Inflammatory macrophage treated with lipopolysaccharide for 1 hour (primary cell): ENCODE measurements around the gene CAV1.
"Not testable (repeated sequence)": the region's sequence is repeated elsewhere in the genome, so short reads cannot be mapped to it uniquely, and the experiment has no call there.

Experiments used
- DNase-seq, 2 donors: peaks; one replicate each; pipeline ENCODE4 v3.0.0-alpha.2; 2020 to 2022

CAV1 gene, protein sequence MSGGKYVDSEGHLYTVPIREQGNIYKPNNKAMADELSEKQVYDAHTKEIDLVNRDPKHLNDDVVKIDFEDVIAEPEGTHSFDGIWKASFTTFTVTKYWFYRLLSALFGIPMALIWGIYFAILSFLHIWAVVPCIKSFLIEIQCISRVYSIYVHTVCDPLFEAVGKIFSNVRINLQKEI

DNA sequence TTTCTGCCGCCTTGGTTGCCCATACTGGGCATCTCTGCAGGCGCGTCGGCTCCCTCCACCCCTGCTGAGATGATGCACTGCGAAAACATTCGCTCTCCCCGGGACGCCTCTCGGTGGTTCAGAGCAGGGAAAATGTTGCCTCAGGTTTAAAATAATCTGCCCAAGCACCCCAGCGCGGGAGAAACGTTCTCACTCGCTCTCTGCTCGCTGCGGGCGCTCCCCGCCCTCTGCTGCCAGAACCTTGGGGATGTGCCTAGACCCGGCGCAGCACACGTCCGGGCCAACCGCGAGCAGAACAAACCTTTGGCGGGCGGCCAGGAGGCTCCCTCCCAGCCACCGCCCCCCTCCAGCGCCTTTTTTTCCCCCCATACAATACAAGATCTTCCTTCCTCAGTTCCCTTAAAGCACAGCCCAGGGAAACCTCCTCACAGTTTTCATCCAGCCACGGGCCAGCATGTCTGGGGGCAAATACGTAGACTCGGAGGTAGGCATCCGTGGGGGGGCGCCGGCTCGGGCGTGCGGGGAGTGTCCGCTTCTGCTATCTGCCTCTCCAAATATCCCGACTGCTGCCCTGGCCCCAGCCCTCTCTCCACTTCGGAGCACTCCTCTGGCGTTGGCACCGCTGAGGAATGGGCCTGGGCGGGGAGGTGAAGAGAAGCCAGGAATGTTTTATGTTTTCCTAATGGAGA lies at the start of gene CAV1:
TSS of gene CAV1 (plus strand) at position 428 of the 689 bp plus-strand sequence. CDS start at position 455, 27 bp downstream.
- no peak for DNase-seq

DNA sequence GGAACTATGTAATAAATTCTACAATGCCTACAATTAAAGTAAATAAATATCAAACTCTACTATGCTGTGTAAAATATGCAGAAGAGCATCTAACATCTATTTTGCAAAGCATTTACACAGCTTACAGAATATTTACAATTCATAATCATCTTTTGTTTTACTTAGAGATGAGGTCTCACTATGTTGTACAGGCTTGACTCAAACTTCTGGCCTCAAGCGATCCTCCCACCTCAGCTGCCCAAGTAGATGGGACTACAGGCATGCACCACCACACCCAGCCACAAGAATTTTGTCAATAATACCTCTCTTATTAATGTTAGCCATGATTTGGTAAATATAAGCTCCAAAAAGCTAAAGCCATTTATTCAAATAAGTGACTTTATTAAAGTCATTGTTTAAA lies 47.2 kb upstream of the CAV1 start:
- DNase-seq, result no peak

DNA sequence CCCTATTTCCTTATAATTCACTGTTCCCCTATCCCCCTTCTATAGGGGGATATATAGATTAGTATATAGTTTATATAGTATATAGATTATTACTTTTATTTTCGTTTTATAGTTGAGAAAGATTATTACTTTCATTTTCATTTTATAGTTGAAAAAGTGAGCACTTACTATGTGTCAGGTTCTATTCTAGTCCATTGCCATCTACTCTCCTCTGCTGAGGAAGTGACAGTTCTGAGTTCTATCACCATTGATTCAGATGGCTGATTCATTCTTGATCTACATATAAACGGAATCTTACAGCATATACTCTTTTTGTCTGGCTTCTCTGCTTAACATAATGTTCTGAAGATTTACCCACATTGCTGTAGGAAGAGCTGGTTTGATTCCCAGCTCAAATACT lies 46.0 kb upstream of the CAV1 start:
- no peak for DNase-seq

DNA sequence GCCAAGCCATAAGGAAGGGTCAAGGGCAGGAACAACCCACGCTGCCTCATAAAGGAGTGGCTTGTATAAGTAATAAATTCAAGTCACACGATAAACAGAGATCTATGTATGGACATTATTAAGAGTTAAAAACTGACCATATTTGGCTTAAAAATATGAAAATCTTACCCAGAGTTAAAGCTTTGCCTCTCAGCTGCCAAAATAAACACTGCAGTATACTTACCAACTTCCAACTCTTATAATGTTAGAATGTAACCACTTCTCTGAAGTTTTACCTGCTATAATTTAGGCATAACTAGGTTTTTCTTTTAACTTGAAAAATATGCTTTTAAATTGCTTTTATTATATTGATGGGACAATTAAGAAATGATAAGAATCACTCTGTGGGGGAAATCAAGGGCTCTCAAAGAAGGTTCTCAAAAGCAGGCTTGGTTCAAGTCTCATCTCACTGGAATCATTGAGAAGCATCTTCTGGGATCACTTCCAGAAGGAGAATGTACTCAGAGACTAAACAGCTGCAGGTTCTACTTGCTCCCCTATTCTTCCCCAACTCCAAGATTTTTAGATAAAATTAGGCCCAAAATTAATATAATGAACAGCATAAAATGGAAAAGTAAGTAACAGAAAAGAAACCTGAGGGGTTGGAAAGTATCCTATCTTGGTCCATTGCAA lies 41.4 kb upstream of the CAV1 start:
- DNase-seq, result no peak

DNA sequence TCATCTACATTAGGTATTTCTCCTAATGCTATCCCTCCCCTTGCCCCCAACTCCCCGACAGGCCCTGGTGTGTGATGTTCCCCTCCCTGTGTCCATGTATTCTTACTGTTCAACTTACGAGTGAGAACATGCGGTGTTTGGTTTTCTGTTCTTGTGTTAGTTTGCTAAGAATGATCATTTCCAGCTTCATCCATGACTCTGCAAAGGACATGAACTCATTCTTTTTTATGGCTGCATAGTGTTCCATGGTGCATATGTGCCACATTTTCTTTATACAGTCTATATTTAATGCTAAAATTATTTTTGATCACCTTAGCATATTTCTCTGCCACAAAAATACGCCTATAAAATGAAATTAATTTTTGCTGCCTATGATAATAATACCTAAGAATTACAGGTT lies 40.4 kb upstream of the CAV1 start:
- not testable (repeated sequence) for DNase-seq

DNA sequence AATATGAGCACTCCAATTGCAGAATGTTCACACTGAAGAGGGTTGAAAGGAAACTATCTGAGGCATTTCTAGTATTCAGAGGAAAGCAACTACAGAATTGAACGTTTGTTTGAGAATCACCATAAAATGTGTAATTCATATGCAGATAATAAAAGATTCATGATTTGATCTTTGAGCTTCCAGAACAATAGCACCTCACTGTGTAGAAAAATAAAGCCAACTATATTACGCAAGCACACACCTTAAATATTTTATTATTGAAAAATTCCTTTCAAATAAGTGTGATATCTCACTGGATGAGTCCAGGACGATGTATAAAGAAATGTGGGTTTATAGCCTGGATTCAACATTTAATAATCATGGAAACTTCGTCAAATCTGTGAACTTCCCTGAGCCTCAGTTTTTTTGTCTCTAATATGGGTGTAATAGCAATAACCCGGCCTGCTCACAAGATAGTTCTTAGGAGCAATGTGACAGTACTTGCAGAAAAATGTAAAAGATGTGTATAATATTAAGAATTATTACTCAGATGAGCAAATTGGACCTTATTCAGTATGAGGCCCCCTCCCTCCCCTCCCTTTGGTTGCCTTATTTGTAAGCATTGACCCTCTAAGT lies 36.8 kb upstream of the CAV1 start:
- no peak for DNase-seq

DNA sequence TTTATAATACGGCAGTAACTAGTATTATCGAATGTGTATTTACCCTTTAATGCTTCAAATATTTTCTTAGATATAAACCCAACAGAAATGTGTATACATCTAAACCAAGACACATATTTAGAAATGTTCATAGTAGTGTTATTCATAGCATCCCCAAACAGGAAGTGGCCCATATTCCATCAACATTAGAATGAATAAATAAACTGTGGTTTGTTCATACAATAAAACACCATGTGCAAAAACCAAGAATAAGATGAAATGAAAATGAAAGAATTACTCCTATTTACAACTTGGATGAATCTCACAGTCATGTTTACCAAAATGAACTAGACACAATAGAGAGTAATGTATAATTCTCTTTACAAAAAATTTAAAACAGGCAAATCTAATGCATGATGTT lies 34.5 kb upstream of the CAV1 start:
- DNase-seq, result no peak

DNA sequence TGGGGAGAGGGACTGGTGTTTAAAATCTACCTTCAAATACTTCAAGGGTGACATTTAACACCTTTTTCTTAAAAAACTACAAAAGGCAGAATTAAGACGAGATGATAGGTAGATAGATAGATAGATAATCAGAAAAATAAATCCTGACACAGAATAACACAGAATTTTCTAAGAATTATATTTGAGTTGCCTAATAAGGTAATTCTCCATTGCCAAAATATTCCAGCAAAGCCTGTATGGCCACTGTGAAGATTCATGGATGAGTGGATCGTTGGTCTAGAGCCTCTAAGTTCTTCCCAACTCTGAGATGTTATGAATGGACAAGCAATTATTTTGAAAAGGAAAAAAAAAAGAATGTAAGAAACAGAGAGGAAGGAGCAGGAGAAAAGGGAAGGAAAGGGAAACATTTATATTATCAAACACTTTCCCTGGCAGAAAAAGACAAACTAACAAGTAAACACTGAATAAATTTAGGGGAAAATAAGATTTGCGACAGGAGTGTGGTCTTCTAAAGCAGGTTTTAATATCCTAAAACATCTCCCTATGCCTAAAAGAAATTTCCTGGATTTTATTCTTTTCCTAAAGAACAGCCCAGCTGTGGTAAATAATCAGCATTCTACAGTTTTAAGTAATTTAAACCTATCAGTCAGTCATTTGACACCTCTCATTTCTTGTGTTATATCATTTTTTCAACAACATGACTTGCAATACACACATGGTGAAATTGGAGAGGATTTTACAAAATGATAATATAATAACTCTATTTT lies 32.8 kb upstream of the CAV1 start:
- no peak for DNase-seq

DNA sequence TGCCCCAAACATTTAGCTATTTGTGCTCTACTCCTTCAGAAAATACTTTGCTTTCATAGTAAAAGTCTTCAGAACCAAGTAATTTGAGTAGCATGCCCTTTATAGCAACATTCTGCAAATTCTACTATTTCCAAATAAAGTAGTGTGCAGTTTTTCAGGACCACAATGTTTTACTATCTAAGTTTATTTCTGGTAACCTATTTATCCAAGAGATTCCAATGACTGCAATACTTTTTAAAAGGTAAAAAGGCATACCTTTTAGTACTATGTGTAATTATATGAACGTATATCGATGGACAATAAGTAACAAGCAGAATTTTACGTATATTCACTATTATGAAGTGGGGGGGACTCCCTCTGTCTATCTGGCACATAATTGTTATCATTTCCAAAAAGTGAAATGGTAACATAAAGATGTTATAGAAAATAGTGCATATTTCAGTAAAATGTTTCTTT lies 32.2 kb upstream of the CAV1 start:
- DNase-seq, result no peak

DNA sequence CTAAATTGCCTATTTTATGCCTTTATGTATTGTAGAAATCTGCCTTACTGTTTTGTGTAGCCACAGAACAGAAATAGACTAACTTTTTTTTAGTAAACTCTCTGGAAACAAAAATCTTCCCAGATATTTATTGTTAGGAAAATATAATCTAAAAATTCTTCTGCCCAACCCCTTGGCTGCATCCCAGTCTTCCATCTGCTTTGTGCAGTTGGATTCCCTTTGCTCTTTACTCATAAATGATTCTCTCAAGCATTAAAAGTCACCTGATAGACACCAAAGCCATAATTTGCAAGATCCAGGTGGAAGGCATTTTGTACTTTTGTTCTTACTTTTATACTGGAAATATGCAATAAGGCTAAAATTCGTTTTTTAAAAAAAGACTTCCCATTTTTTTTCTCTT lies 31.4 kb upstream of the CAV1 start:
- no peak for DNase-seq

DNA sequence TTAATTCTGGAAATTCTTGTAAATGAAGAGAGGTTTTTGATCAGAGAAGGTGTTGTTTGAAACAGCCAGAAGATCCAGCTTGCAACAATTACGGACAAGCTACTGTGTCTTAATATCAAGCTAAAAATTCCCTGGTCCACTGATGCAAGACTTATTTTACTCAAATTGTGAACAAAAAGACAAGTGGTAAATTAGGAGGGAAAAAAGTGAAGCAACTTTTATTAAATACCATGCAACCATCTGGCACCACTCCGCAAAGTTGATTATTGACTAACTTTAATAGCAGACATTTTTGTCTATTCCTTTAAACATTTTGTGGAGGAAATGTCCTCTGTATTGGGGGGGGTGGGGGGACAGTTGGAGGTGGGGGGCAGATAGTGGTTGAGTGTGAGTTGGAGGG lies 30.4 kb upstream of the CAV1 start:
- no peak for DNase-seq

DNA sequence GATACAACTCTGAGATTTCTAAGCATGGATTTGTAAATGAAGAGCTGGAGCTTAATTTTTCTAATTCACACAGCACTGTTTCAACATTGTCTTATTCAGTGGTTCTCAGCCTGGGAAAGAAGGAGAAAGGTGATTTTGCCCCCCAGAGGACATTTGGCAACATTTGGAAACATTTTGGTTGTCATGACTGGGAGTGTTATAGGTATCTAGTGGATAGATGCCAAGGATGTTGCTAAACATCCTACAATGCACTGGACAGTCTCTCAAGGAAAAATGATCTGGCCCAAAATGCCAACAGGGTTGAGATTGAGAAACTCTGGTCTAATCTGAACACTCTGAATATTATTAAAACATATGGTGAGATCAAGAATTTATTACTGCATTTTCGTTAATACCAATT lies 29.1 kb upstream of the CAV1 start:
- DNase-seq, result no peak

DNA sequence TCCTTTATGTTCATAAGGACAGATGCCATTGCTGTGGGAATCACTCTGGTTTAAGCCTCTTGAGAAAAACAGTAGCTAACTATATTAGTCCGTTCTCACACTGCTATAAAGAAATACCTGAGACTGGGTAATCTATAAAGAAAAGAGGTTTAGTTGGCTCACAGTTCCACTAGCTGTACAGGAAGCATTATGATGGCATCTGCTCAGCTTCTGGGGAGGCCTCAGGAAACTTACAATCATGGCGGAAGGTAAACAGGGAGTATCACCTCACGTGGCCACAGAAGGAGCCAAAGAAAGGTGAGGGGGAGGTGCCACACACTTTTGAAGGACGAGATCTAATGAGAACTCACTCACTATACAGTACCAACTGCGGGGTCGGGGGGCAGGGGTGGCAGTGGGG lies 28.2 kb upstream of the CAV1 start:
- no peak for DNase-seq

DNA sequence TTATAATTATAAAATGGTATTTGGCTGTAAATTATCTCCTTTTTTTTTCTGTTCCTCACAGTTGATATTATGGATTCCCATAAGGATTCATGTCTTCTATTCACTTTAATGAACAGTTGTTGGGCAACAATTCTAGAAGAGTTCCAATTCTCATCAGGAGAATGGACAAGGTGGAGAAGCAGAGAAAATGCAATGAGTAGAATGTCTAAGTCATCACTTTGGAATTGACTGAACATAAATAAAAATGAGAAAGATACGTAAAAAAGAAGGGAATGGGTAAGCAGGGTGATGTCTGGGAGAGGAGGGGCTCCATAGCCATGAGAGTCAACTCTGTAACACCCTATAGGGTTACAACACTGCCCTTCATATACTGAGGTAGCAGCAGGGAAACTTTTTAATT lies 27.1 kb upstream of the CAV1 start:
- DNase-seq, result no peak

DNA sequence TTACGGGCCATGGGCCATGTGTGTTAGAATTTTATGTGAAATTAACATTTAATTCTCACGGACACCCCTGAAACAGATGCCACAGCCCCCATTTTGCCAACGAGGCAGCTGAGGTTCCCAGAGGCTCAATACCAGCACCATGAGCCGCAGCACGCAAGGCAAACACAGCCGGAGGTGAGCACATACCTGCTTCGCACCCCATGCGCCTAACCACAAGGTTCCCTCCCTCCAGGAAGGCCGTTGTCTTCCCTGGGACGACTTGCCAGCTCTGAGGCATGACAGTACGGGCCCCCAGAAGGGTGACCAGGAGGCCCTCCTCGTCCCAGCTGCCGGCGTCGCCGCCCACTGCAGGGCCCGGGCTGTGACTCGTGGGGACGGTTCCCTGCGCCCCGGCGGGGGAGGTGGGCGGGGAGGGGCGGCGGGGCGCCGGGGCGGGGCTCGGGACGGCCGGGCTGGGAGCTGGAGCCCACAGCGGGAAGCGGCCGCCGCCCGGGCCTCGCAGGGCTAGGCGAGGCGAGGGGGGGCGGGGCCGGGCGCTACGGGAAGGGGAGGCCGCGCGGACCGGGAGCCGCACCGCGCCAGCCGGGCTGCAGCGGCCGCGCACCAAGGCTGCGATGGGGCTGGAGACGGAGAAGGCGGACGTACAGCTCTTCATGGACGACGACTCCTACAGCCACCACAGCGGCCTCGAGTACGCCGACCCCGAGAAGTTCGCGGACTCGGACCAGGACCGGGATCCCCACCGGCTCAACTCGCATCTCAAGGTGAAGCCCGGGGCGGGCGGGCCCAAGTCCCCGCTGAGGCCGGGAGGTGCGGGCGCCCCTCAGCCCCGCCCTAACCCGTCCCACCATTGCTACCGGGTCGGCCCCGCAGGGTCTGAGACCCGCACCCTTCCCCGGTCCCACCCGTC lies 25.4 kb upstream of the CAV1 start, which contains the start of gene CAV2:
TSS of gene CAV2 (plus strand) at position 571 of the 910 bp plus-strand sequence. CDS start at position 615, 44 bp downstream.
- peak; percentile 9 to 20 for DNase-seq

DNA sequence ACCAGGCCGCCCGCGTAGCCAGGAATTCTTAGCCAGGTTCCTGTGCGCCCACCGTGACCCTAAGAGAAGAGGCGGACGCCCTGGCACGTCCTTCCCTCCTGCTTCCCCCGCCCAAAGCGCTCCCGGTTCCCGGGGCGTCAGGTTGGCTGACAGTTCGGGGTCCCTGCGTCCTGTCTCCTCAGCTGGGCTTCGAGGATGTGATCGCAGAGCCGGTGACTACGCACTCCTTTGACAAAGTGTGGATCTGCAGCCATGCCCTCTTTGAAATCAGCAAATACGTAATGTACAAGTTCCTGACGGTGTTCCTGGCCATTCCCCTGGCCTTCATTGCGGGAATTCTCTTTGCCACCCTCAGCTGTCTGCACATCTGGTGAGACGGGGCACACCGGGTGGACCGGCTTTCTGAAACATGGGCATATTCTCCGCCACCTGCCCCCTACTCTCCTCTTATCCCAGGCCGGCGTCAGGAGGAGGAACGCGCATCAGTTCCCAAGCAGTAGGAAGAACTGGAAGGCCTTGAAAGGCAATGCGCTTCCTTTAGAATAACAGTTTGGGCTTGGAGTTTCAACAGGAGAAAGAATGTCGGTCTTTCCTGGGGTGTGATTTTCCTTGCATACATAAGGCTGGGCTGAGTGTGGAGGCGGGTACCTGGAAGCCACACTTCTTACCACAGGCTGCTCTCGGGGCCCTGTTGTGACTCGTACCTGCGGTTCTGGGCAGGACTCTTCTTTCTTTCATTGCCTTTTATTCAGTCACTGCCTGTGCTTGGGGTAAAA lies 24.6 kb upstream of the CAV1 start:
- no peak for DNase-seq

DNA sequence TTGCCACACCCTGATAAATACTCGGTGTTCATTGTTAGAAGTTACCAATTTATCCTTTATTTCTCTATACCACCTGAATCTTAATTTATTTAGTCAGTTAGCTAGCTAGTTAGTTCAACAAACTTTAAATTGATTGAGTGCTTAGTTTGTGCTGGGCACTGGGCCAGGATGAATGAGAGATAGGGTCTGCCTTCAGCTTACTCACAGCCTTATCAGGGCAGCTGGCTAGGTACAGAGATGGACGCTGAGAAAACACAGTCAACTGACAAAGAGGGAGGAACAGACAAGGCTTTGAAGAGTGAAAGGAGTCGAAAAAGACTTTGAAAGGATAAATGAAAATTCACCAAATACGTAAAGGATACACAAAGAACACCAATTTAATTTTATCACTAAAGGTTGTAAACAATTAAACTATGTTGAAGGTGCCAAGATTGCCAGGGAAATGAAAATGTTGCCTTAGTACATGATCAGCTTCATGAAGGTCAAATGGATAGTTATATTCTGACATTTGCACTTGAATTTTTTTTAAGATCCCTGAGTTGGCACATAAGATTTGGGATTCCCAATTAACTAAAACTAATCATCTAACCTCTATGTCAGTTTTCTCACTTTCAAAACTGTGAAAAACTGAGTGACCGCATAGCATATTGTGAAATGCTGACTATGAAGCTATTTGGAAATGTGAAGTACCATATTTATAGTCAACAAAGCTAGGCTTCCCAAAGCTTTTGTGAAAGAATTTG lies 23.2 kb upstream of the CAV1 start:
- no peak for DNase-seq

DNA sequence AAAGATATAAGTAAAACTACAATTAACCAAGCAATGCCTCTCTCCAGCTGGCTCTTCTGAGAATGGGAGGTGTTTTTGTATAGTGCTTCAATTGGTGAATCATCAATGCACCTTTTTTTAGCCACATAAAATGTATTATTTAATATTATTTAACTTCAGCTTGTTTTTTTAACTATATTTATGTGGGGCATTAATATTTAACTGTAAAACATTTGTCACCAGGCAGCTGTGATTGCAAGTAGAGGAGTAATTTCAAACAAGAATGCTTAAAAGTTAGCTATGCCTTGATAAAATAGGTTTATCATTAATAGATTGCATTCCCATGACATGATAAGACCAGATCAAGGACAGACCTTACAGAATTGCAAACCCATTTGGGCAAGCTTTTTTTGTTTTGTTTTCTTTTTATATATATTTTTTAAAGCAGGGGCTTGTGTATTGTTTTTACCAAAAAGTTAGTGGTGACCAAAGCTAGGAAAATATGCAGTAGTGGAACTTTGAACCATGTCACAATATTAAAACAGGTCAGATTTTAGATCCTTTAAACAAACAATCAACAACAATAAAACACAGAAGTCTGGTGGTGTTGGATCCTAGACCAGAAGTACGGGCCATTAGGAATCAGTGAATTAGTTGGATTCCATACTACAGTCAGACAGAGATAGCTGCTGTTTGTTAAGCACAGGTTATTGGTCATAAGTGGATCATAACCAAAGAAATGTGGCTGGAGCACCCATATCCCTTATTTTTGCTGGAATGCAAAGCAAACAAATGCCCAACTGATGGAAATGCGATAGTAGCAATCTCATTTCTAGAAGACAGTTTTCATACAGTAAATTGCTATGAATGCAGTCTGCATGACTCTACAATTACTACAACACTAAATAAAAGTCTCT lies 22.4 kb upstream of the CAV1 start:
- no peak for DNase-seq

DNA sequence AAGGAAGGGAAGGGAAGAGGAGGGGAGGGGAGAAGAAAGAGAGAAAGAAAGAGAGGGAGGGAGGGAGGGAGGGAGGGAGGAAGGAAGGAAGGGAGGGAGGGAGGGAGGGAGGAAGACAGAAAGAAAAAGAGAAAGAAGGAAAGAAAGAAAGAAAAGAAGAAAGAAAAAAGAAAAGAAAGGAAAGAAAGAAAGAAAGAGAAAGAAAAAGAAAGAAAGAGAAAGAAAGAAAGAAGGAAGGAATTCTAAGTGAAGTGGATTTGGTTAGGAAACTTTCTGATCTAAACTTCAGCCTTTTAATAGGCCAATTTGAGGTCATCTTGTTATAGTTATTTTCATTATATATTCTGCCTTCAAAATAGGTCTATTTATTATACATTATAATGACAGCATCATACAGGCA lies 21.0 kb upstream of the CAV1 start:
- no peak for DNase-seq
